Endothelial cell of hepatic sinusoid (primary cell): ENCODE measurements around the gene NR2E1.

ENCODE experiments used
- in situ Hi-C: cut with HindIII; loops from 2 replicates; pipeline ENCODE4 v1.10.0; 2017; ENCODE audit warnings: low sequenced_read_pairs

NR2E1 gene

DNA sequence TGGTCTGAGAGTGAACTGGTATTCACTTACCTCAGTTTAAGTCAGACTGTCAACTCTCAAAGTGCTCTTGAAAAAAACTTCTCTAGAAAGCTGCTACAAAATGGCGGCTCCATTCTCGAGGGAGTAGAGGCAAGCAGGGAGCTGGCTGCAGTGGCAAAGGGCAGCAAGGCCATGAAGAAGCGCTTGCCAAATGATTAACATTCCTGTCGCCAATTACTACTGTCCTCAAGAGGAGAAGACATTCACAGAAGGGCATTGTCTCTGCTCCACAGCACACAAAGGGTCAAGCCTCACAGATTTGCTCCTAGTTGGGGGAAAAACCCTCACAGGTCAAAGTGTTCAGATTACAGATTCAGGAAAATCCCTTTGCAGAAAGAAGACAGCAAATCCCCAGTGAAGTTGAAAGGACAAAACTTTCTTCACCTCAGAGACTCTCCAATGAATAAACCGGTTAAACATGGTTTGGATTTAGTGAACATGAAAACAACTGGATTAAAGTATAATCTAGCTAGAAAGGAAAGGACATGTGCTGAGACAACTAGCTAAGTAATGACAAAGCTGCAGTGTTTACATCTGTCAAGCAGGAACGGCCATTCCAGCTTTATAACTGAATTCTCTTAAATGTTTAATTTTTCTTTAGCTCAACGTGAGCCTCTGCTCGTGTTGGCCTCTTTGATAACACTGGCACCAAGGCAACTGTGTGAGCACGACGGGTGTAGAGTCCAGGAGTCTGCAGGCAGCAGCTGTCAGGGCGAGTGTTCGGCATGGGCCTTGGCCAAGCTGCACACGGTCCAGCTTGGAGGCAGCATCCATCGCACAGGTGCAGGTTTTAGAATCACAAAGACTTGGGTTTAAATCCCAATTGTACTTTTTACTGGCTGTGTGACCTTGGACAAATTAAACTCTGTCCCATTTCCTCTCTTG, 37.6 kb downstream of the NR2E1 start:
- in situ Hi-C loops = loop anchor here (5.0 kb wide), 1 partner anchor 41 kb away; no protein-coding TSS in a partner anchor

DNA sequence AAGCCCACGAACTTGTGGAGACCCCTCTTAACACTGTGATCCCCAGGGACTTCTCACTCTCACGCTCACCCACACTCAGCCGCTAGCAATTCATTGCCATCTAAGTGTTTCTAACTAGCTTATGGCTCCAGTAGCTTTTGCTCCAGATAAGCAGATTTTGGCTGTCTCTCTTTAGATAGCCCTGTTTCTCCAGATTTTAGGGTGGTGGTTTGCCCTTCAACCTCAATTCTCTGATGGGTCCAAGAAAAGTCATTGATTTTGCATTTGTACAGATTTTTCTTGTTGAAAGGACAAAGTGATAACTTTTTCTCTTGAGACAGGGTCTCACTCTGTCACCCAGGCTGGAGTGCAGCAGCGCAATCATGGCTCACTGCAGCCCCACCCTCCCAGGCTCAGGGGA, 41.2 kb downstream of the NR2E1 start:
- in situ Hi-C loops = no loop called here

DNA sequence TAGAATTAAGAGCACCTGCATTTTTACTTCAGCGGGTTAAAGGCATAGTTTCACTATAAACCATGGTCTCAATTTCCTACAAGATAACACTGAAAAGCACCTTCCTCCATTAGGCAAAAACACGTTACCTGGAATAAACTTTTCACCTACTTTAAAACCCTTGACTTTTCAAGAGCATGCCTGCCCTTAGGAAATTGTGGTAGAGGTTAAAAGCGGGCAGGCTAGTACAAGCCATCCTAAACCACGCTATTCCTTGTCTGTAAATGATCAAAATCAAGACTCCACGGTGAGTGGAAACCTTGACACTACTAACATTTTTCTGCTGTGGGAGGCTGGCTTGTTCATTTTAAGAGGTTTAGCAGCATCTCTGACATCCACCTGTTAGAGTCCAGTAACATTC, 43.9 kb downstream of the NR2E1 start:
- in situ Hi-C loops = no loop called here

DNA sequence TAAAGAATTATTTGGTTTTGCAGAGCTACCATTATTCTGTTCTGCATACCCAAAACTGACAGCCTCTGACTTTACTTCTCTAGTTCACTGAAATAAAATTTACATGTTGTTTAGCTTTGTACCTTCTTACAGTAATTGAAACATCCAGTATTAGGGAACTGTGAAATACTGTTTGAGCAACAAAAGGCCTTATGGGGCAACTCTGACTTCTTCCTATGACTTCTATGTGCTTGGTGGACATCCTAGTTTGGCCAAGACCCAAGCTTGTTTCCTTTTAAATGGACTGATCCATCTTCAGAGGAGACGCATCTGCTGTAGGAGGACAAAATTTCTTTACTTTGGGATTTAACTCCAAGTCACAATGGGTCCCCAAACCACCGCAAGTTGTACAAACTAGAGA, 44.7 kb downstream of the NR2E1 start:
- in situ Hi-C loops = no loop called here

DNA sequence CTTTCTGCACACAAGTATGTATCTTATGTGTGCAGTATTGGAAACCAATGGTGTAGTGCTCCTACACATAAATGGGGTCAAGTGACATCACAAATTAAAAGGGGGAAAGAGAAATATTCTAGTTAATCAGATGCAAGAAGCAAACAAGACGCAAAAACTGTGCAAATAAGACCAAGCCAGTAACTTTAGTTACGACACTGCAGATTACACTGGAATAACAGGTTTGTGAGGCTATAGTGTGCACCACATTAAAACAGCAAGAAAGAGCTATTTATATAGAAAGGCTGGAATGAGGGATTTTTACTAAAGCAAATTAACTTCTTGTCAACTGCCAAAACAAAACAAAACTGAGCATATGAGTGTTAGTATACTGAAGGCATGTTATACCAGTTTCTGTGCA, 45.8 kb downstream of the NR2E1 start:
- in situ Hi-C loops = no loop called here

DNA sequence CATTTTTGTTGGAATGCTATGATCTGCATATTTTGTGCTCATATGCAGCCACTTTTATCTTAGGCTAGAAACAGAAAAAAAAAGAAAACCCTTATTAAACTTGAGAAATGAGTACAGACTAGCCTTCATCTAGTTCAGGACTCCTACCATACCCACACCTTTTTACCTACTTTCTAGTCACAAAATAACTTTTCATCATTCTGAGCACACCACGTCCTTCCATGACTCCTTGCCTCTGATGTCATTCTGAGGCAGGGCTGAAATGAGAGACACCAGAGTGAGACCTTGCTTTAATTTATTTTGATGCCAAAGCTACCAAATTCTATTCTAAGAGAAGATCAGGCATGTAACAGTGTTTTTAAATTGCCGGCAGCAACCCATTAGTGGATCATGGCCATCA, 56.2 kb downstream of the NR2E1 start:
- in situ Hi-C loops = no loop called here

DNA sequence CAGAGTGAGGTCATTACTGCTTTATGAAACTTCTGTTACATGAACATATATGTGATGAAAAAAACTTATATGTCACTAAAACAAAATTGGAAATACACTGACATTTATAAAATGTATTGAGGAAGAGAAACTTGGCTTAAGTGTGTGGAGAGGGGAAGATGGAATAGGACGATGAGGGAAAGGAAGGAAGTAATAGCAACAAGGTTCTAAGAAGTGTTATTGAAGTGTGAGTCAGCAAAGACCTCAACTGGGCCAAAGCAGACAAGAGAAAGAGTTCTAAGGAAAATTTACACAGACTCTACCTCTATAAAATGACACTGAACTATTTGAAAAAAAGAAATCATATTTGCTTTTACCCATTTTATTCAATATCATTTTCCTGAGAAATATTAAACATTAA, 56.7 kb downstream of the NR2E1 start:
- in situ Hi-C loops = no loop called here

DNA sequence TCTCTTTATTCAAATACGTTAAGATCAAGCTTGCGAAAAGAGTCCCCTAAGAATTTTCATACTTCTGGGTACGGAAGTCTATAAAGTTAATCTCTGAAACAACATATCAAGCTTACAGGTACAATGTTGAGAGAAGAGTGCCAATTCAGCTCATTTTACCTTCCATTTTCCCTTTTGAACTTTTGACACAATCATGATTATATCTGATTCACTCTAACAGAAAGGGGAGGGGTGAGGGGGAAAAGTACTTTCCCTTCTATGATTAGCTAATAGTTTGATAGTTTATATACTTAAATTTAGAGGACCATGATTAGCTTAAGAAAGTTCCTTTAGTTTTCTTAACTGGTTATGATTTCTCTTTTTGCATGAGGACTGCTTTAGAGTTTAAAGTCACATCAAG, 61.5 kb downstream of the NR2E1 start:
- in situ Hi-C loops = no loop called here

DNA sequence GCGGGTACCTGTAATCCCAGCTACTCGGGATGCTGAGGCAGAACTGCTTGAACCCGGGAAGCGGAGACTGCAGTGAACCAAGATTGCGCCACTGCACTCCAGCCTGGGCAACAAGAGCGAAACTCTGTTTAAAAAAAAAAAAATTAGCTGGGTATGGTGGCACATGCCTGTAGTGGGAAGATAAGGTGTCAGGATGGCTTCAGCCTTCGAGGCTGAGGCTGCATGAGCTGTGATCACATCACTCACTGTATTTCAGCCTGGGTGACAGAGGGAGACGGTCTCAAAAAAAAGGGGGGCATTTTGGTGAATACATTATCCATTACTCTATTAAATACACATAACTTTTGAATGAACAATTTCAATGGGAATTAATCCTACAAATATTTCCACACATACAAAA, 62.6 kb downstream of the NR2E1 start:
- in situ Hi-C loops = no loop called here

DNA sequence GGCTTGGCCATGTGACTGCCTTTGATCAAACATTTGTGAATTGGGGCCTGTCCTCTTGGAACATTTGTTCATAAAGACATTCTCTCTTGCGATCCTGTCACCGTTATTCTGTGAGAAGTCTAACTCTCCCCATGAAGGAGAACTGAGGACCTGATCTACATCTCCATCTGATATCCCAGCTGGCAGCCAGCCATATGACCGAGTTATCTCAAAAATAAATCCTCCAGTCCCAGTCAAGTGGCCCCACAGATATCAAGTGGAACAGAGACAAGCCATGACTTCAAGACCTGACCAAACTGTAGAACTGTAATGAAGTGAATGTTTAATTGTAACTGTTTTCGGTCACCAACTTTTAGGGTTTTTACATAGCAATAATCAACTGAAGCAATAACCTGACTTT, 69.3 kb downstream of the NR2E1 start:
- in situ Hi-C loops = no loop called here

DNA sequence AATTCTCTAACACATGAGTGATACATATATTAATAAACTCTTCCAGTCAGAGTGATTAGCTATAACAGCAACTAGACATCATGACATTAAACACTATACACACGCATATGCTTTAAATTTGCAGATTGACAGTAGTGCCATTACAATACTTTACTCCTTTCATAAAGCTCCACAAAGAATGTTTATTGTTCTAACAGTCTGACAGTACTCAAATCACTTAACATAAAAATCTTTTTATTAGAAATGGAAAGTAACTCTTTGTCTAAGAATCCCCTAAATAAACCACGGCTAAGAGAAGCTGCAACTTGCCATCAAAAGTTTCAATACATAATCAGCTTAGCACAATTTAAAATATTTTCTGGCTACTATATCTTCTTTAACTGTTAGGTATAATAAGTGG, 71.0 kb downstream of the NR2E1 start:
- in situ Hi-C loops = no loop called here

DNA sequence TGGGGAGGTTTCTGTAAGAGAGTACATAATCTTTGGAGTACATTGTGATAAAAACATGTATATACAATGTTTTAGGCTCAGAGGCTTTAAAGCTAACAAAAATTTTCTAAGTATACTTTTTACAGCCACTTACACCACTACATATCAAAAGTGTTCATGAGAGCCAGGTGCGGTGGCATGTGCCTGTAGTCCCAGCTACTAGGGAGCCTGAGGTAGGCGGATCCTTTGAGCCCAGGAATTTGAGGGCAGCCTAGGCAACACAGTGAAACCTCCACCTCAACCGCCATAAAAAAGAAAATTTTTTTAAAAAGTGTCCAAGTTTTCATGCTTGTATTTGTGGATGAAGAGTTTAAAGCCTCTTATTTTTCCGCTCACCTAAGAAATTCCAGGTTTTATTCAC, 72.5 kb downstream of the NR2E1 start:
- in situ Hi-C loops = no loop called here
